ENCODE data around the gene NEDD4.

Gene NEDD4

GRCh38 chr15:55868707-55869106, 124.7 kb downstream of the NEDD4 start:
- TF ChIP-seq SIN3A (IDR thresholded peaks at IDR 0.05; ENCODE audit: borderline replicate concordance, insufficient read depth, low read length), result no peak

GRCh38 chr15:55863911-55864310, 129.5 kb downstream of the NEDD4 start:
- TF ChIP-seq FOXP2 (optimal IDR thresholded peaks at IDR 0.05; ENCODE audit: borderline replicate concordance, extremely low read depth, extremely low read length, insufficient read depth) (no peak), POLR2AphosphoS5 (IDR thresholded peaks at IDR 0.05; ENCODE audit: low read depth, low read length) (no peak), REST (IDR thresholded peaks at IDR 0.05; ENCODE audit: insufficient read depth in 1 of 2, low read depth in 2 of 2, low read length in 2 of 2) (no peak), SIN3A (IDR thresholded peaks at IDR 0.05; ENCODE audit: borderline replicate concordance, insufficient read depth, low read length) (no peak), TAF1 (IDR thresholded peaks at IDR 0.05; ENCODE audit: borderline replicate concordance, insufficient read depth, low read length) (no peak)

- TF ChIP-seq SIN3A (IDR thresholded peaks at IDR 0.05; ENCODE audit: borderline replicate concordance, insufficient read depth, low read length), result no peak
- TF ChIP-seq TAF1 (IDR thresholded peaks at IDR 0.05; ENCODE audit: borderline replicate concordance, insufficient read depth, low read length), result no peak
- no peak for TF ChIP-seq REST (IDR thresholded peaks at IDR 0.05; ENCODE audit: insufficient read depth in 1 of 2, low read depth in 2 of 2, low read length in 2 of 2)
Observed at GRCh38 chr15:55861115-55861514, 132.3 kb downstream of the NEDD4 start.

- no peak for TF ChIP-seq REST (IDR thresholded peaks at IDR 0.05; ENCODE audit: insufficient read depth in 1 of 2, low read depth in 2 of 2, low read length in 2 of 2)
- TF ChIP-seq POLR2AphosphoS5 (IDR thresholded peaks at IDR 0.05; ENCODE audit: low read depth, low read length), result no peak
- TF ChIP-seq TAF1 (IDR thresholded peaks at IDR 0.05; ENCODE audit: borderline replicate concordance, insufficient read depth, low read length), result no peak
- no peak for TF ChIP-seq FOXP2 (optimal IDR thresholded peaks at IDR 0.05; ENCODE audit: borderline replicate concordance, extremely low read depth, extremely low read length, insufficient read depth)
- no peak for TF ChIP-seq SIN3A (IDR thresholded peaks at IDR 0.05; ENCODE audit: borderline replicate concordance, insufficient read depth, low read length)
Observed at GRCh38 chr15:55860468-55860867, 132.9 kb downstream of the NEDD4 start.

- TF ChIP-seq REST (IDR thresholded peaks at IDR 0.05; ENCODE audit: insufficient read depth in 1 of 2, low read depth in 2 of 2, low read length in 2 of 2) (no peak), POLR2AphosphoS5 (IDR thresholded peaks at IDR 0.05; ENCODE audit: low read depth, low read length) (no peak), FOXP2 (optimal IDR thresholded peaks at IDR 0.05; ENCODE audit: borderline replicate concordance, extremely low read depth, extremely low read length, insufficient read depth) (no peak), SIN3A (IDR thresholded peaks at IDR 0.05; ENCODE audit: borderline replicate concordance, insufficient read depth, low read length) (no peak), TAF1 (IDR thresholded peaks at IDR 0.05; ENCODE audit: borderline replicate concordance, insufficient read depth, low read length) (no peak)
Observed at GRCh38 chr15:55859681-55860080, 133.7 kb downstream of the NEDD4 start.

Data from PFSK-1 (cell line).